ENCODE data around the gene LONRF3.
"Not testable (repeated sequence)": the region's sequence is repeated elsewhere in the genome, so short reads cannot be mapped to it uniquely, and the experiment has no call there.

The LONRF3 gene

GRCh38 chrX:118983513-118983912, 9.1 kb downstream of the LONRF3 start:
- no peak for DNase-seq (ENCODE audit: low read depth in 1 of 2, low spot score in 1 of 2)

GRCh38 chrX:118988911-118989310, 14.5 kb downstream of the LONRF3 start:
- DNase-seq (ENCODE audit: low read depth in 1 of 2, low spot score in 1 of 2) = no peak

- DNase-seq (ENCODE audit: low read depth in 1 of 2, low spot score in 1 of 2) = no peak
These were observed 15.5 kb downstream of the LONRF3 start for GRCh38 chrX:118989886-118990285.

GRCh38 chrX:118990512-118991227, 16.3 kb downstream of the LONRF3 start:
- no peak for DNase-seq (ENCODE audit: low read depth in 1 of 2, low spot score in 1 of 2)

GRCh38 chrX:118992441-118993121, 18.2 kb downstream of the LONRF3 start:
- DNase-seq (ENCODE audit: low read depth in 1 of 2, low spot score in 1 of 2) = not testable (repeated sequence)

GRCh38 chrX:119003462-119003861, 29.0 kb downstream of the LONRF3 start:
- no peak for DNase-seq (ENCODE audit: low read depth in 1 of 2, low spot score in 1 of 2)

GRCh38 chrX:119004920-119005524, 30.6 kb downstream of the LONRF3 start:
- peak; percentile 6 to 19 for DNase-seq (ENCODE audit: low read depth in 1 of 2, low spot score in 1 of 2)

GRCh38 chrX:119007189-119007770, 32.9 kb downstream of the LONRF3 start:
- no peak for DNase-seq (ENCODE audit: low read depth in 1 of 2, low spot score in 1 of 2)

GRCh38 chrX:119008110-119008744, 33.8 kb downstream of the LONRF3 start:
- no peak for DNase-seq (ENCODE audit: low read depth in 1 of 2, low spot score in 1 of 2)

- no peak for DNase-seq (ENCODE audit: low read depth in 1 of 2, low spot score in 1 of 2)
These were observed 34.7 kb downstream of the LONRF3 start for GRCh38 chrX:119009071-119009470.

GRCh38 chrX:119010491-119010890, 36.1 kb downstream of the LONRF3 start:
- DNase-seq (ENCODE audit: low read depth in 1 of 2, low spot score in 1 of 2) = no peak

- DNase-seq (ENCODE audit: low read depth in 1 of 2, low spot score in 1 of 2) = no peak
These were observed 38.7 kb downstream of the LONRF3 start for GRCh38 chrX:119013164-119013563.

- DNase-seq (ENCODE audit: low read depth in 1 of 2, low spot score in 1 of 2) = no peak
These were observed 41.2 kb downstream of the LONRF3 start for GRCh38 chrX:119015407-119016237.

GRCh38 chrX:119017077-119017476, 42.7 kb downstream of the LONRF3 start:
- DNase-seq (ENCODE audit: low read depth in 1 of 2, low spot score in 1 of 2) = no peak

- no peak for DNase-seq (ENCODE audit: low read depth in 1 of 2, low spot score in 1 of 2)
These were observed 51.5 kb downstream of the LONRF3 start for GRCh38 chrX:119025900-119026299.

- not testable (repeated sequence) for DNase-seq (ENCODE audit: low read depth in 1 of 2, low spot score in 1 of 2)
These were observed 51.9 kb downstream of the LONRF3 start for GRCh38 chrX:119026344-119026743.

GRCh38 chrX:119027960-119028732, 53.7 kb downstream of the LONRF3 start:
- not testable (repeated sequence) for DNase-seq (ENCODE audit: low read depth in 1 of 2, low spot score in 1 of 2)

GRCh38 chrX:119028733-119029330, 54.4 kb downstream of the LONRF3 start:
- no peak for DNase-seq (ENCODE audit: low read depth in 1 of 2, low spot score in 1 of 2)

- DNase-seq (ENCODE audit: low read depth in 1 of 2, low spot score in 1 of 2) = not testable (repeated sequence)
These were observed 55.2 kb downstream of the LONRF3 start for GRCh38 chrX:119029656-119030055.

Data from activated T-helper 1 cell treated with anti-CD3 and anti-CD28 coated beads, Interleukin-2, amount 50 U/mL, for 16 hours (primary cell).